HG03520 (cell line): Measurements from ENCODE around the gene CHRNA9.
A peak's percentile ranks its signal among the peaks of the same experiment; 100 is the strongest.

Experiments
- ATAC-seq: cut with Tn5 transposase; IDR thresholded peaks from one replicate; pipeline ENCODE4 v1.9.1; 2021; ENCODE audit warnings: mild to moderate bottlenecking, moderate library complexity; ENCODE audit not compliant: unreplicated experiment

CHRNA9 gene

DNA sequence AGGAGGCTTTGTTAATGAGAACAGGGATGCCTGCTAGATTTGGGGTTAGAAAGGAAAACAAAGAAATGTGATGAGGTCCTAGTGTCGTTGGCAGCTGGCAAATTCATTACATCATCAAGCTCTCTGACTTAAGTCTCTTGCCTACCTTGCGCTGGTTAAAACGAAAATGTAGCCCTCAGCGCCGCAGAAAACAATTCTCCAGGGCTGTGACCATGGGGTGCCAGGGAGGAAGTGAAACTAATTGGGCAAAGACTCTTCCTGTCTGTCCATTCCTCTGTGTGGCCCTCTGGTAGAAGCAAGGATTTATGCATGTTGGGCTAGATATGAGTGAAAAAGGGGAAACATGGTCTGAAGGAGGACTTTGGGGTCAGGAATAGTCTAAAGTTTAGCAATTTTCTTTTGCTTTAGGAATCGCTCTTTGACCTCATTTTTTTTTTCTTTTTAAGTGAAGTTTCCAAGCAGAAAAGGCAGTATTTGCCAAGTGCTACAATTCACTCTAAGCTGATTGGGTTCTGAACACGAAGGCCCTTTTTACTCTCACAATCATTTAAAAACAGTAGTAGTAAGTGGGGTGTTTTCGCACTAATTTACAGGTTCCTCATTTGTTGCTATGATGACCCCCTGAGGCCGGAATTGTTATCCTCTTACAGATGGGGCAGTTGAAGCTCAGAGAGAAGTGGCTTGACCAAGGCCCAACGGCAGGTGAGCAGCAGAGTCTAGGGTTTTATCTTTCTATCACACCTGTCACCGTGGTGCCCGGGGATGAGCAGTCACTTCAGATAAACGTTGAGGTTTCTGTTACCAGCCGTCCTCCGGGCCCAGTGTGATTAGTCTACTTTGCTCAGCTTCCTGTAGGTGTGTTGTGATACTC is 27.3 kb upstream of the CHRNA9 start:
- no peak for ATAC-seq

DNA sequence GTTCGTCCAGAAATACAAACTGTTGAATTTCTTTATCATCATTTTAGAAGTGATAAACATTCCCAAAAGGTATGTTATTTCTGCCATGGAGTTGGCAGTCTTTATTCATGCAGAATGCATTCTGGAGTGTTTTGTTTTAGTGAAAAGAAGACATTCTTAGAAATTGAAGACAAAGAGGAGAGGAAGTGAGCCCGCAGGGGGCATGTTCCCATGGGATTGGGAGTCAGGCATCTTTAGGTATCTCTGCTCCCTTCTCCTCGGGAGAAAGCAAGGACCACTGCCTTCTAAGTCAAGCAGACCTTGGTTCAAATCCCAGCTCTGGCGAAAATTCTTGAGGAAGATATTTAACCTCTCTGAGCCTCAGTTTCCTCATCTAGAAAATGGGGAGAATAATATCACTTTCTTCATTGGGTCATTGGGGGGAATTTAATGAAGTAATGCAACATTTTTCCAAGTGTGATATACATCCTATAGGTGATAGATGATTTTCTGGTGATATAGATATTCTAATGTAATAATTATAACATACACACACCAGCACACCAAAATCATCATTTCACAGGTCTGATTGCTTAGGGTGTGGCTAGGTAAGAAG is 26.5 kb upstream of the CHRNA9 start:
- ATAC-seq, result no peak

- ATAC-seq, result peak; percentile 36
Observed at GRCh38 chr4:40309250-40309774, 25.8 kb upstream of the CHRNA9 start.

DNA sequence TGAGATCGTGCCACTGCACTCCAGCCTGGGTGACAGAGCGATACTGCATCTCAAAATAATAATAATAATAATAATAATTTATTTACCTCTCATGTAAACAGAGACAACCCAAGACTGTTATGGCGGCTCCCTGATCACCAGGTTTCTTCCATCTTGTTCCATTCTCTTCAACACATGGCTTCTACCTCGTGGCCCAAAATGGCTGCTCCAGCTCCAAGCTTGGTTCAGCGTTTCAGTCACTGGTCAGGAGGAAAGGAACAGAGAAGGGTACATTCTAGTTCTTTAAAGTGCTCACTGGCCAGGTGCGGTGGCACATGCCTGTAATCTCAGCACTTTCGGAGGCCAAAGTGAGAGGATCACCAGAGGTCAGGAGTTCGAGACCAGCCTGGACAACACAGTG is 24.9 kb upstream of the CHRNA9 start:
- ATAC-seq, result no peak

DNA sequence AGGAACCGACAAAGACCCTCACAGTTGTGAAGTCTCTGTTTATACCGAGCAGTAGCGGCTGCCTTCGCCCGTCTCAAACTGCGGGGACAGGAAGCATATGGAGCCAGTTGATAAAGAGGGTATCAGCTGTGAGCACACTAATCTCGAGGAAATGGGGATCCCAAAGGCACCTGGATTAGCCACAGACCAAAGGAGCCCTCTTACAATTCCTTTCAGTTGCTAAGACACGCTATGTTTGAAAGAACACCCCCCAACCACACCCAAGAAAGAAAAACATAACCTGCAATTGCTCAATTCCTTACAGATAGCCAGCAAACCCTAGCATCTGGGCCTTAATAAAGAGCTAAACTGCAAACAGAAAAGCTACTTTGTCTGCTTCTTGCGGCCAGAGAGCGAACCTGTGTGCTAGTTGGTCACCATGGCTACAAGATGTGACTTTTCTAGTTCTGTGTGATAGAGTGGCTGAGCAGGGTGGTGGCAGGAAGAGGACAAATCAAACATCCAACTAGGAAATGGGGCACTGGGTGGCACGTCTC is 23.3 kb upstream of the CHRNA9 start:
- no peak for ATAC-seq

GRCh38 chr4:40314951-40315350 is 20.2 kb upstream of the CHRNA9 start:
- no peak for ATAC-seq

DNA sequence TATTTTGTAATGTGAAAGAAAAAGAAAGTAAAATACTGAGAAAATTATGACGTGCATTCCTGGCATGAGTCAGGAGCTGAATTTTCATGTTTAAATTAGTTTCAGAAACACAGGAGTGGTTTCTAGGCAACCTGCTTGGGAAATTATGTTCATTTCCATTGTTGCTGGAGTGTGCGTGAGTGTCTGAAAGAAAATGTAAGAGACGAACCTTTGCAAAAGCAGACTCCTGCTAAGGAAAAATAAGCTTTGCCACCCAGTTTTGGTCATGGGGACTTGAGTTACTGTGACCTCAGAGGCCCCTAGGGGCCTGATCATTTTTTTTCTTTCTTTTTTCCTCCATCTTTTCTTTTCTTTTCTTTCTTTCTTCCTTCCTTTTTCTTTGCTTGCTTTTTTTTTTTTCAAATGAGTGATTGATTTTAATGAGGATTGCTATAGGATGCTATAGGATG is 18.8 kb upstream of the CHRNA9 start:
- no peak for ATAC-seq

DNA sequence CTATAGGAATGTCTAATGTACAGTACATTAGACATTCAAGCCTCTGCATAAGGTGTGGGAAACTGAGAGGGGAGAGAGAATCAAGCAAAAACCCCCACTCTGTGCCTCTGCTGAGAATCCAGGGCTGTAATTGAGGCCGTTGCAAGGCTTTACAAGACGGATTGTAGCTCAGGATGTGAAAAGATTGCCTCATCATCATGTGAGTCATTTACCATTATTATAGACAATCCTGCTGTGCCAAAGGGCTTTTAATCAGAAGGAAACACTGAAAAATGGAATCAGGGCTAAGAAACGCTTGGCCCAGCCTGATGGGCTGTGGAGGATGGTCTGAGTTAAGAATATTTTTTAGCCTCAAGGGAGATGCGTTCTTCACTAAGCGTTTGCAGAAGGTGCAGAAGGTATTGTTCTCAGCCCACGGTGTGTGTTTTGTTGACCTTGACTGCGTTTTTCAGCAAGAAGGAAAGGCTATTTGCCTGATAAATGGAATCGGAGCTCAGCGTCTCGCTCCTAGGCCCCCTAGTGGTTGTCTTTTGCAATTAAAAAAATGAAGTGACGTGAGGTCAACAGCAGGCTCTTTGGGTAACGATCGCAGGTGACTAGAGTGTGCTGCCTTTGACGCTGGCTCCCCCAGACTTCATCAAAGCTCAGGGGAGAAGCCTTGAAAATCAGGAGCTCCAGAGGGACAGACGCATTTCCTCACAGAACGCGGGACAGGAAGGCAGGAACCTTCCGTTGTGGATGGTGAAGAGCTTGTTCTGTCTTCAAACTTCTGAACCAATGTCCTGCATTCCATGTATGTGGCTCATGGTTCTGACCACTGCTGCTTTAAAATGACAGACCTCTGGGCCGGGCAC is 18.1 kb upstream of the CHRNA9 start:
- ATAC-seq, result peak; percentile 52

GRCh38 chr4:40317916-40318658 is 17.0 kb upstream of the CHRNA9 start:
- ATAC-seq, result no peak

DNA sequence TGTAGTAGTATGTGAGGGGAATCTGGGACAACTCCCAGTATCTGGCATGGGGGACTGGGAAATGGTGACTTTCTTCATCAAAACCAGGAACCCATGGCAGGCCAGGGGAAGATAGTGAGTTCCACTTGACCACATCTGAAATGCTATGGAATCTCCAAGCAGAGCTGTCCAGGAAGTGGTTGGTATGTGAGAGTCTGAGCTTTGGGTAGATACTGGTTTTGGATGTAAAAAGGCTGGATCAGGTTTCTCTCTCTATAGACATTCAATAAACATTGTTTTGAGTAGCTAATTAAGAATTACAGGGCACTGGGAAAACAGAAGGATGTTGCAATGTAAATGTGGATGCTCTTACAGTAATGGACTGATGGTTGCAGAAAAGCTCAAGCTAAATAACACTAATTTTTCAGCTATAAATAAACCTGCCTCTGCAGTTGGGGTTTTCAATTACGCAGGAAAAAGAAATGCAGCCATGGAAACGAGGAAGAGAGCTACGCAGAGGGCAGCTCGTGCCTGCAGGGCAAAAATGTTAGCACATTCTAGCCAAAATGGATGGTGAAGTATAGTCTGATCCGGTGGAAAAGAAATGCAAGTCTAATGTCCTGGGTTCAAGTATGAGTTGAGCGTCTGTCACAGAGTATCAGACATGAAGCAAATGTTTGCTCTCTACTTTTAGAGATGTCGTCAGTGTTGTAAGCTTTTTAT is 13.4 kb upstream of the CHRNA9 start:
- no peak for ATAC-seq

GRCh38 chr4:40322811-40323210 is 12.3 kb upstream of the CHRNA9 start:
- ATAC-seq, result no peak

DNA sequence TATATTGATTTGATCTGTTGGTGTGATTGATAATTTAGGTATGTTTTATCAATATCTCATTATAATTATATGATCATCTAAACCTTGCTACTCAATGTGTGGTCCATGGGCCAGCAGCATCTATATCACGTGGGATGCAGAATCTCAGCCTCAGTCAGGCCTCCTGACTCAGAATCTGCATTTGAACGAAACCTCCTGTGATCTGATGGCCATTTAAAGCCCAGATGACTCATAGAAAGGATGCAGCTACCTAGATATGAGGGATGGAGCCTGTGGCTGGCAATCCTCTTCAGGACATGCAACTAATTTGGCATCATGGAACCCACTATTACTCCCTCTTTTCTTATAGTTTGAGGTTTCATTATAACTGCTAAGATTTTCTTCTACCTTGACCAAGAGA is 11.3 kb upstream of the CHRNA9 start:
- ATAC-seq, result no peak

DNA sequence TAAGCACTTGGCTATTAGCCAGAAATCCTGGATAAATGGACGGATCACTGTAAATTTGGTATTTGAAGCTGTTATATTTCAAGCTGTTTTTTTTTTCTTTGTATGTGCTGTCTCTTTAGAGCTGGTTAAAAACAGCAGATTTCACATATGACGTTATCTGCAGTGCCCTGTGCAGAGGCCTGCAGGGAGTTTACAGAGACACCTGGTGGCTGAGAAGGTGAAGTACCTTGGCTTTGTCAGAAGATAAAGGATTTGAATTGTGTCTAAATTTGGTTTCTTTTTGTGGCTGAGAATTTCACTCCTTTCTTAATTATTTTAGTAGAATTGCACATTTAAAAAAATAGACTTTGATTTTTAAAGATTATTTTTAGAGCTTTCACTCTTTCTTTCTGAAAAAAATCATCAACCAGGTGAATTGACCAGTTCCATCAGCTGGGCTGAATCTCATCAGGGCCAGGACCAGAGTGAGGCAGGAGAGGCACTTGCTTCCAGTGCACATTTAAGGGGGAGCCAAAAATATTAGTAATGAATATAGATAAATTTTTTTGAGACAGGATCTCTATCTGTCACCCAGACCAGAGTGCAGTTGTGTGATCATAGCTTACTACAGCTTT is 9.6 kb upstream of the CHRNA9 start:
- peak; percentile 83 for ATAC-seq

DNA sequence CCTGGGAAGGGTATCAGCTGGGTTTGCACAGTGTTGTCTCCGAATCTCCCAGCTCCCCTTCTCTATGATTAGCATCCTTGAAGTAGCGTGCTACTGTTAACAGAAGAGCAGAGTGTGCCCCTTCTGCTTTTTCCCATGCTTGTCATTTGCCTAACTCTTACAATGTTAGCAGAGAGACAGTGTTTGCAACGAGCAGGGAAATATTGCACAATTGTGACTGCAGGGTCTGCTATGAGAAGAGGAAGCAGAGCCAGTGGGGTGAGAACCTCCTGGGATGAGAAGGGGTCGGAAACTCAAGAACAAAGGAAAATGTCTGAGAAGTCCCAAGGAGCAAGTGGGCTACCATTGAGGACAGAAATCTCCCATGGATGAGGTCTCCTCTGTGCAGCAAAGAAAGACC is 7.8 kb upstream of the CHRNA9 start:
- ATAC-seq, result no peak

DNA sequence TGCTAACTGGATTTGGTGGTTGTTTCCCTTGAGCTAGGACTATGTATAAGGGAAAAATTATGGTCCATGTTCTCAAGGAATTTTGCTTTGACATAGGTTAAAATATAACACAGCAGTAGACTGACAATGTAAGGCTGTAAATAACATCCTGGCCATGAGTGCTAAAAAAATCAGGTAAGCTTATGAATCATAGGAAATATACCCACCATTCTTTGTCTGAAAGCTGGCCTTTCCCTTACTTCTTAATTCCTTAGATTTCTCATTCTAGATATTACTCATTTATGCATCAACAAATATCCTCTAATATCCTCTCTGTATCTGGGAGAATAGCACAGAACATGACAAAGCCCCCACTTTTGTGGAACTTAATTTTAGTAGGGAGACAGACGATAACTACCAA is 6.8 kb upstream of the CHRNA9 start:
- no peak for ATAC-seq

DNA sequence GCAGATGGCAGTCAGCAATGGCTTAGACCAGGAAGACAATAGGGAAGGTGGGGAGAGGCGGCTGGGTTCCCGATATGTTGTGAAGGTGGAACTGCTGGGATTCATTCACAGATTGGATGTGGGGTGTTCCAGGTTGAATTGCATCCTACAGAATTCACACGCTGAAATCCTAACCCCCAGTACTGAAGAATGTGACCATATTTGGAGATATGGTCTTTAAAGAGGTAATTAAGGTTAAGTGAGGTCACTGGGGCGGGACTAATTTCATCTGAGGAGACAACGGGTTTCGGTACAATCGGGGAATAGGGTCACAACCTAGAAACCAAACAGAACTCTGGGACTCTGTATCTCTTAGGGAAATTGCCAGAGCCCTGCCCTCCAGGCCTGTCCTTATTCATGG is 5.3 kb upstream of the CHRNA9 start:
- no peak for ATAC-seq

DNA sequence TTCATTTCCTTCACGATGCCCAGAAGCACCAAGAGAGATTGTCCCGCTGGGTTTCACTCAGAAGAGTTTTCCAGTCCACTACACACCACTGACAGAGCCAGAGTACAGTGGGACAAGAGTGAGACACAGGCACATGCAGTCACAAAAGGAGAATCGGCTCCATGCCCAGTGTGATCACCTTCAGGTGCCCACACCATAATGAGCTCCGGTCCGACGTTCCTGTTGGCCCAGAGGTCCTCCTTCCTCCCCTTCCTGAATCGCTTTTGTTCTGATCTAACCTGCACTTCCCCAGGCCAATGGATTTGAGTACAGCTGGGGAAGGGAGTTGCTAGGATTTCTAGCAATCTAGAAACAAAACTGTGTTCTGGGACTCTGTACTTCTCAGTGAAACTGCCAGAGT is 4.6 kb upstream of the CHRNA9 start:
- no peak for ATAC-seq

DNA sequence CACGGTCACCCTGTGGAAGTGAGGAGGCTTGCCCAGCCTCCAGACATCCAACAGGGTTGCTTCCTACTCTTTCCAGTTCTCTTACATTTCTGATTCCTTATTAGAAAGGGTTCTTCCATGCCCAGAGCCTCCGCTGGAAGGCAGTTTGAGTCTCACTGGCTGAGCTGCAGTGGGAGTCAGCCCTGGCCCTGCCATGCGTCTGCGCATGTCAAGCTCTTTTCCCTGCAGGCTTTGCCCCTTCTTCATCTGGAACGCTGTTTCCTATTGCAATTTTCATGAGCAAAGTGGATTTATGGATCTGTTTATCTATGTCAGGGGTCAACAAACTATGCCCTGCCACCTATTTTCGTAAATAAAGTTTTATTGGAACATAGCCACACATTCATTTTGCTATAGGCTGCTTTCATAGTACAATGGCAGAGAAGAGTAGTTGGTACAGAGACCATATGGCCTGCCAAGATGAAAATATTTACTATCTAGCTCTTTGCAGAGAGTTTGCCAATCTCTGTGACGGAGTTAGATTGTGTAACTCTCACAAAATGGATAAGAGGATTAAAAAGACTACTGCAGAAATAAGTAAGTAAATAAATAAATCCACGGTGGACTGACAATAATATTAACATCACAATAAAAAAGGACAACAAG is 3.9 kb upstream of the CHRNA9 start:
- ATAC-seq, result no peak

DNA sequence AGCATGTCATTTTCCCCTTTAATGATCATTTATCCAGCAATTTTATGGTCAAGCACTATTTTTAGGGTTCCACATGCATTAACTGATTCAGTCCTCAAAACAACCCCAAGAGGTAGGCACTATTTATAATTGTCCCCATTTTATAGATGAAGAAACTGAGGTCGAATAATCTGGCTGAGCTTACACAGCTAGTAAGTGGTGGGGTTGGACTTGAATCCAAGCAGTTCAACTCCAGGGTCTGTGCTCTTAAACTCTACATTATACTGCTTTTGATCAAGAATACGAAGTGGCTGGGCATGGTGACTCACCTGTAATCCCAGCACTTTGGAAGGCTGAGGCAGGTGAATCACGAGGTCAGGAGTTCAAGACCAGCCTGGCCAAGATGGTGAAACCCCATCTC is 3.2 kb upstream of the CHRNA9 start:
- no peak for ATAC-seq
